Inferior parietal cortex (tissue), 1 donor: ENCODE data around the gene SLITRK6.
"Not testable (repeated sequence)": the region's sequence is repeated elsewhere in the genome, so short reads cannot be mapped to it uniquely, and the experiment has no call there.

Experiments
- DNase-seq: peaks from one replicate; pipeline ENCODE4 v3.0.0-alpha.2; 2016; ENCODE audit errors: extremely low spot score

SLITRK6 gene

GRCh38 chr13:85799097-85799582, at the start of gene SLITRK6:
SLITRK6 (minus strand) TSS chr13:85799419; CDS start chr13:85796508, 2,911 bp downstream.
- no peak for DNase-seq

- DNase-seq = no peak
These were observed 47.8 kb upstream of the SLITRK6 start for GRCh38 chr13:85847012-85847411.

GRCh38 chr13:85841427-85841826, 42.2 kb upstream of the SLITRK6 start:
- no peak for DNase-seq

- DNase-seq = no peak
These were observed 34.7 kb upstream of the SLITRK6 start for GRCh38 chr13:85833921-85834320.

GRCh38 chr13:85828094-85828684, 29.0 kb upstream of the SLITRK6 start:
- peak; percentile 45 for DNase-seq

- DNase-seq = no peak
These were observed 26.2 kb upstream of the SLITRK6 start for GRCh38 chr13:85825454-85825853.

- no peak for DNase-seq
These were observed 24.6 kb upstream of the SLITRK6 start for GRCh38 chr13:85823832-85824231.

- peak; percentile 34 for DNase-seq
These were observed 20.3 kb upstream of the SLITRK6 start for GRCh38 chr13:85819513-85819912.

GRCh38 chr13:85816413-85816812, 17.2 kb upstream of the SLITRK6 start:
- no peak for DNase-seq

- DNase-seq = no peak
These were observed 13.1 kb upstream of the SLITRK6 start for GRCh38 chr13:85812282-85812681.

GRCh38 chr13:85808811-85809210, 9.6 kb upstream of the SLITRK6 start:
- DNase-seq = no peak

GRCh38 chr13:85806553-85807175, 7.4 kb upstream of the SLITRK6 start:
- DNase-seq = peak; percentile 89

GRCh38 chr13:85798556-85798955, 663 bp downstream of the SLITRK6 start:
- DNase-seq = no peak

GRCh38 chr13:85797311-85797710, 1.9 kb downstream of the SLITRK6 start:
- no peak for DNase-seq

- DNase-seq = no peak
These were observed 14.0 kb downstream of the SLITRK6 start for GRCh38 chr13:85785205-85785604.

GRCh38 chr13:85772367-85772766, 26.9 kb downstream of the SLITRK6 start:
- DNase-seq = no peak

- no peak for DNase-seq
These were observed 27.4 kb downstream of the SLITRK6 start for GRCh38 chr13:85771856-85772255.

- DNase-seq = no peak
These were observed 30.3 kb downstream of the SLITRK6 start for GRCh38 chr13:85768946-85769345.

GRCh38 chr13:85755123-85755522, 44.1 kb downstream of the SLITRK6 start:
- no peak for DNase-seq

GRCh38 chr13:85743201-85743770, 55.9 kb downstream of the SLITRK6 start:
- not testable (repeated sequence) for DNase-seq
